Neural cell (in vitro differentiated cells): Measurements from ENCODE around the gene BNIP5. TPM values are rescaled to one million over a fixed set of nuclear protein-coding genes. Genes with fewer than 3 reads are reported as not detected.

Source experiments
- H2AFZ ChIP-seq: fragments of 200-600, 300-800 bp; sonication (generic), shearing (Covaris generic); 2 replicates; pipeline ENCODE4 v1.6.0; 2014; ENCODE audit warnings: low read depth, mild to moderate bottlenecking, antibody characterized with exemption, low read length, moderate library complexity
- H3F3A ChIP-seq: fragments of 200-600 bp; shearing (Covaris generic); 2 replicates; pipeline ENCODE4 v1.6.1; 2016; ENCODE audit warnings: mild to moderate bottlenecking, moderate library complexity, mixed read lengths, antibody characterized with exemption, low read length; ENCODE audit not compliant: insufficient read depth, poor library complexity, severe bottlenecking
- H3K27ac ChIP-seq: fragments of 200-600, 300-800 bp; sonication (generic), shearing (Covaris generic); 2 replicates; pipeline ENCODE4 v1.5.1; 2014; ENCODE audit warnings: mild to moderate bottlenecking, low read length, moderate library complexity
- H3K27me3 ChIP-seq: fragments of 300-800, 200-600 bp; sonication (generic), shearing (Covaris generic); 2 replicates; pipeline ENCODE4 v1.6.0; 2014; ENCODE audit warnings: mild to moderate bottlenecking, low read depth, low read length, moderate library complexity; ENCODE audit not compliant: insufficient read depth
- H3K36me3 ChIP-seq: fragments of 300-800, 200-600 bp; sonication (generic), shearing (Covaris generic); 2 replicates; pipeline ENCODE4 v1.5.1; 2014; ENCODE audit warnings: mild to moderate bottlenecking, antibody characterized with exemption, low read length, moderate library complexity; ENCODE audit not compliant: insufficient read depth
- H3K4me2 ChIP-seq: fragments of 300-800, 200-600 bp; sonication (generic), shearing (Covaris generic); 2 replicates; pipeline ENCODE4 v1.6.0; 2014; ENCODE audit warnings: mild to moderate bottlenecking, low read length
- H3K4me3 ChIP-seq: fragments of 300-800, 200-600 bp; sonication (generic), shearing (Covaris generic); 2 replicates; pipeline ENCODE4 v1.5.1; 2014; ENCODE audit warnings: mild to moderate bottlenecking, low read length, moderate library complexity
- H3K79me2 ChIP-seq: fragments of 200-600 bp; shearing (Covaris generic); replicated peaks from 2 replicates; pipeline ENCODE4 v1.6.0; 2014; ENCODE audit warnings: mild to moderate bottlenecking, low read length, moderate library complexity; ENCODE audit not compliant: insufficient read depth
- H3K9ac ChIP-seq: fragments of 300-800, 200-600 bp; sonication (generic), shearing (Covaris generic); 2 replicates; pipeline ENCODE4 v1.6.1; 2016; ENCODE audit warnings: mild to moderate bottlenecking, low read length, mixed read lengths
- H3K9me2 ChIP-seq: fragments of 200-600 bp; shearing (Covaris generic); 2 replicates; pipeline ENCODE4 v1.6.1; 2016; ENCODE audit warnings: mild to moderate bottlenecking, low read length, mixed read lengths; ENCODE audit not compliant: insufficient read depth
- H3K9me3 ChIP-seq: fragments of 200-600, 300-800 bp; sonication (generic), shearing (Covaris generic); 2 replicates; pipeline ENCODE4 v1.6.1; 2016; ENCODE audit warnings: mild to moderate bottlenecking, mixed run types, low read length, moderate library complexity, mixed read lengths
- H4K20me1 ChIP-seq: fragments of 200-600 bp; shearing (Covaris generic); 2 replicates; pipeline ENCODE4 v1.6.1; 2016; ENCODE audit warnings: mild to moderate bottlenecking, mixed run types; ENCODE audit not compliant: insufficient read depth
- EP300 ChIP-seq: fragments of 450-650 bp; conservative IDR thresholded peaks from 2 replicates; pipeline ENCODE4 v1.6.1; 2014; ENCODE audit warnings: antibody characterized with exemption, mild to moderate bottlenecking, moderate library complexity; ENCODE audit not compliant: poor library complexity, severe bottlenecking
- EZH2 ChIP-seq: fragments of 200-600, 300-800 bp; shearing (Covaris generic), sonication (generic); IDR thresholded peaks from 2 replicates; pipeline ENCODE4 v1.6.1; 2014; ENCODE audit warnings: antibody characterized with exemption, low read length, borderline replicate concordance, mild to moderate bottlenecking; ENCODE audit not compliant: insufficient read depth, poor library complexity, severe bottlenecking
- MXI1 ChIP-seq: fragments of 450-650 bp; conservative IDR thresholded peaks from 2 replicates; pipeline ENCODE4 v1.6.1; 2014; ENCODE audit warnings: antibody characterized with exemption, mild to moderate bottlenecking; ENCODE audit not compliant: poor library complexity, severe bottlenecking
- POLR2AphosphoS5 ChIP-seq: IDR thresholded peaks from 2 replicates; pipeline ENCODE4 v1.6.1; 2012
- RAD21 ChIP-seq: fragments of 450-650 bp; conservative IDR thresholded peaks from 2 replicates; pipeline ENCODE4 v1.6.1; 2014; ENCODE audit warnings: antibody characterized with exemption, mild to moderate bottlenecking, moderate library complexity
- REST ChIP-seq: IDR thresholded peaks from 2 replicates; pipeline ENCODE4 v1.6.1; 2012; ENCODE audit warnings: borderline replicate concordance
- SMC3 ChIP-seq: fragments of 450-650 bp; conservative IDR thresholded peaks from 2 replicates; pipeline ENCODE4 v1.6.1; 2014; ENCODE audit warnings: antibody characterized with exemption, mild to moderate bottlenecking, moderate library complexity; ENCODE audit not compliant: poor library complexity
- TAF1 ChIP-seq: IDR thresholded peaks from 2 replicates; pipeline ENCODE4 v1.6.1; 2012; ENCODE audit warnings: low read depth
- polyA plus RNA-seq: library from polyadenylated mRNA; depleted of rRNA; stranded (reverse); fragments of >200 nt; gene quantifications from 2 replicates; pipeline ENCODE4 v1.2.3, GENCODE V29; 2014
- TF ChIP-seq, protein P1 (sequence below): fragments of 450-650 bp; IDR thresholded peaks from 2 replicates; pipeline ENCODE4 v1.5.1; 2014; ENCODE audit warnings: antibody characterized with exemption, mild to moderate bottlenecking, moderate library complexity; ENCODE audit not compliant: poor library complexity, severe bottlenecking

Gene BNIP5
- polyA plus RNA-seq, 1 donor from 2014 or later = not detected

DNA sequence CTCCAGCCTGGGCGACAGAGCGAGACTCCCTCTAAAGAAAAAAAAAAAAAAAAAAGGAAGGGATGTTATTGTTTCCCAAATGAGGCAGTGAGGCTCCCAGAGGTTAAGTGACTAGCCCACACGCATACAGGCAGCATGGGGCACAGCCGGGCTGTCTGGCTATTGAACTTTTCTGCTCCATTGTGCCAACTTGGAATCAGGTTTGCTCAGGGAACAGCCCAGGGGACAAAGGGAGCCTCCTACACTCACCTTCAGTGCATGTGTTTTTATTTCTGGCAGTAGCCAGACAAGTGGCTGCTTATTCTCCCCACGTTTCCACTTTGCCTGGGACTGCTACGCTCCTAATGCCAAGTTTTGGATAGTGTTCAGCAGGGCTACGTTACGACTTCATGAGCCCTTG, 40.1 kb upstream of the BNIP5 start:
- Histone ChIP-seq H3K4me2 (no peak overlapping the region), H3F3A (no peaks in the 10 kb centered on the region), H3K9ac (no peak overlapping the region), H3K9me2 (no peaks in the 10 kb centered on the region), H3K36me3 (no peaks in the 10 kb centered on the region), H3K9me3 (no peaks in the 10 kb centered on the region), H3K27me3 (no peaks in the 10 kb centered on the region), H2AFZ (no peak overlapping the region), H4K20me1 (no peaks in the 10 kb centered on the region), H3K4me3 (no peak overlapping the region), H3K79me2 (no peaks in the 10 kb centered on the region), H3K27ac (no peak overlapping the region)
- TF ChIP-seq RAD21 = no peak
- no peak for TF ChIP-seq POLR2AphosphoS5
- no peak for TF ChIP-seq MXI1
- no peak for TF ChIP-seq SMC3
- TF ChIP-seq, protein P1, sequence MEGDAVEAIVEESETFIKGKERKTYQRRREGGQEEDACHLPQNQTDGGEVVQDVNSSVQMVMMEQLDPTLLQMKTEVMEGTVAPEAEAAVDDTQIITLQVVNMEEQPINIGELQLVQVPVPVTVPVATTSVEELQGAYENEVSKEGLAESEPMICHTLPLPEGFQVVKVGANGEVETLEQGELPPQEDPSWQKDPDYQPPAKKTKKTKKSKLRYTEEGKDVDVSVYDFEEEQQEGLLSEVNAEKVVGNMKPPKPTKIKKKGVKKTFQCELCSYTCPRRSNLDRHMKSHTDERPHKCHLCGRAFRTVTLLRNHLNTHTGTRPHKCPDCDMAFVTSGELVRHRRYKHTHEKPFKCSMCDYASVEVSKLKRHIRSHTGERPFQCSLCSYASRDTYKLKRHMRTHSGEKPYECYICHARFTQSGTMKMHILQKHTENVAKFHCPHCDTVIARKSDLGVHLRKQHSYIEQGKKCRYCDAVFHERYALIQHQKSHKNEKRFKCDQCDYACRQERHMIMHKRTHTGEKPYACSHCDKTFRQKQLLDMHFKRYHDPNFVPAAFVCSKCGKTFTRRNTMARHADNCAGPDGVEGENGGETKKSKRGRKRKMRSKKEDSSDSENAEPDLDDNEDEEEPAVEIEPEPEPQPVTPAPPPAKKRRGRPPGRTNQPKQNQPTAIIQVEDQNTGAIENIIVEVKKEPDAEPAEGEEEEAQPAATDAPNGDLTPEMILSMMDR = no peak
- no peak for TF ChIP-seq REST
- TF ChIP-seq EZH2 = no peak
- TF ChIP-seq EP300 = no peak
- TF ChIP-seq TAF1 = no peak

DNA sequence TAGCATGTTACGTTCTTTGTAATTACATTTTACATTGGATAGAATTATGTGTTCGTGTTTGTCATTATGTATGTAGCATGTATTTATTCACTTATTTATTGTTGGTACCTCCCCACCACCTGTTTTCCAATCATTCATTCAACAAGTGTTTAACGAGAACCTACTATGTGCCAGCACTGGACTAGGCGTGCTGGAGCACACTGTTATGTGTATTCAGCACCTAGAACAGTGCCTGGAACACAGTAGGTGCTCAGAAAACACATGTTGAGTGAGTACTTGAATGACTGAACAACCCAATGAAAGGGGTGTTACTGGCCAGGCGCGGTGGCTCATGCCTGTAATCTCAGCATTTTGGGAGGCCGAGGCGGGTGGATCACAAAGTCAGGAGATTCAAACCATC, 39.5 kb upstream of the BNIP5 start:
- H2AFZ ChIP-seq = no peak overlapping the region
- H3K27me3 ChIP-seq = no peaks in the 10 kb centered on the region
- no peak overlapping the region for H3K4me2 ChIP-seq
- H3K27ac ChIP-seq = no peak overlapping the region
- H3K9me3 ChIP-seq = no peaks in the 10 kb centered on the region
- H3F3A ChIP-seq = no peaks in the 10 kb centered on the region
- H3K4me3 ChIP-seq = no peak overlapping the region
- H3K9ac ChIP-seq = no peak overlapping the region
- no peaks in the 10 kb centered on the region for H3K9me2 ChIP-seq
- H3K36me3 ChIP-seq = no peaks in the 10 kb centered on the region
- no peaks in the 10 kb centered on the region for H4K20me1 ChIP-seq
- TF ChIP-seq RAD21 = no peak
- no peak for TF ChIP-seq EP300
- no peak for TF ChIP-seq EZH2
- TF ChIP-seq TAF1 = no peak
- no peak for TF ChIP-seq POLR2AphosphoS5
- TF ChIP-seq MXI1 = no peak
- TF ChIP-seq REST = no peak
- no peak for TF ChIP-seq SMC3
- TF ChIP-seq, protein P1 = no peak
- no peaks in the 10 kb centered on the region for H3K79me2 ChIP-seq
